ENCODE data around the gene CCDC150. TPM values are rescaled to one million over a fixed set of nuclear protein-coding genes. Genes with fewer than 3 reads are reported as not detected.

Gene CCDC150
- total RNA-seq, 1 experiment from 2014 or later: 38.0 TPM

GRCh38 chr2:196745711-196746110, 106.2 kb downstream of the CCDC150 start:
- intact Hi-C loops (cut with micrococcal nuclease; ENCODE audit: unreplicated experiment): no loop called here
- DNase-seq (ENCODE audit: low spot score): no peak
- BruUV-seq (replicated peaks): no TSS peak
- ChIA-PET CTCF (no interaction called here), POLR2A (ENCODE audit: low non-redundant PET) (no interaction called here)
- no peak overlapping the region for H3K4me3 ChIP-seq (ENCODE audit: low read depth, low read length, poor library complexity, severe bottlenecking)
- H3K4me1 ChIP-seq (ENCODE audit: insufficient read depth, low read length, poor library complexity, severe bottlenecking): peaks cover 7% of the 10 kb centered on the region
- TF ChIP-seq EZH2 (IDR thresholded peaks at IDR 0.05; ENCODE audit: borderline replicate concordance, low read depth, low read length, poor library complexity, severe bottlenecking) (no peak), CTCF (conservative IDR thresholded peaks at IDR 0.05; ENCODE audit: low read depth, low read length) (no peak)
- H3K9me3 ChIP-seq (ENCODE audit: low read depth, low read length, poor library complexity, severe bottlenecking): no peaks in the 10 kb centered on the region
- H3K36me3 ChIP-seq (ENCODE audit: insufficient read depth, low read length, poor library complexity, severe bottlenecking): no peaks in the 10 kb centered on the region
- no peak overlapping the region for H3K27ac ChIP-seq (ENCODE audit: low read depth, low read length, poor library complexity, severe bottlenecking)
- H3K27me3 ChIP-seq (replicated peaks; ENCODE audit: insufficient read depth, low read depth, low read length, poor library complexity): no peaks in the 10 kb centered on the region

DNA sequence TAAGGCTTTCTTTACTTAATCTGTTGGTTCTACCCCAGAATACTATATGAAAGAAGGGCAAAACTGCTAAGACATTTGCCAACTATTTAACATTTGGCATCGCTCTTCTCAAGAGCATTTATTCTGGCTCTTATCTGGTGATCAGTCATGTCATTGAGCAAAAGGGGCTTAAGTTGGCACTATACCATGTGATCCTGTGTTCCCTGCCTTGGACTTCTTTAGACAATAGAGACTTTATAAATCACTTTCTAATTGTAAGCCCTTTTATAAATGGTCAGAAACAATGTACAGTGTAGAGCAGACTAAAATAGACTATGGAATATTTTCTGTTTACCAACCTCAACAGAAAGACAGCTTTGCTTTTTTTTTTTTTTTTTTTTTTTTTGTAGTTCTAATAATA, 107.9 kb downstream of the CCDC150 start:
- Histone ChIP-seq H3K4me1 (ENCODE audit: insufficient read depth, low read length, poor library complexity, severe bottlenecking) (peaks cover 10% of the 10 kb centered on the region), H3K9me3 (ENCODE audit: low read depth, low read length, poor library complexity, severe bottlenecking) (no peaks in the 10 kb centered on the region), H3K36me3 (ENCODE audit: insufficient read depth, low read length, poor library complexity, severe bottlenecking) (no peaks in the 10 kb centered on the region), H3K27ac (ENCODE audit: low read depth, low read length, poor library complexity, severe bottlenecking) (no peak overlapping the region), H3K27me3 (replicated peaks; ENCODE audit: insufficient read depth, low read depth, low read length, poor library complexity) (no peaks in the 10 kb centered on the region), H3K4me3 (ENCODE audit: low read depth, low read length, poor library complexity, severe bottlenecking) (no peak overlapping the region)
- intact Hi-C loops (cut with micrococcal nuclease; ENCODE audit: unreplicated experiment): no loop called here
- DNase-seq (ENCODE audit: low spot score): no peak
- ChIA-PET POLR2A (ENCODE audit: low non-redundant PET) (no interaction called here), CTCF (no interaction called here)
- TF ChIP-seq EZH2 (IDR thresholded peaks at IDR 0.05; ENCODE audit: borderline replicate concordance, low read depth, low read length, poor library complexity, severe bottlenecking) (no peak), CTCF (conservative IDR thresholded peaks at IDR 0.05; ENCODE audit: low read depth, low read length) (no peak)
- no TSS peak for BruUV-seq (replicated peaks)

DNA sequence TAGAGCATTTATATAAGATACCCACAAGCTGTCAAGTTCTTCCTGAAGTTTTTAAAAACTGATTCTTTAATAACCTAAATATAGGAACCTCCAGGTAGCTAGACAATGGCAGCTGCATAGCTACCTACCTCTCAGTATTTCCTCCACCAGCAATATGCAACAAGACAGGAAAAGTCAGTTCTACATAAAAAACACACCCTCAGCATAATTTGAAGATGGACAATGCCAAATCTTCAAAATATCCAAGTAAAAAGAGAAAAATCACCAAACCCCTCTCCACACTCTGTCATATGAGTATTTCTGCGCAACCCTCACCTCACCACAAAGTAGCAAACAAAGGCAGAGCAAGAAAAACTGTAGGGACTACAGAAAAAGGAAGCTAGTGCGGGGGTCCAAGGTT, 108.6 kb downstream of the CCDC150 start:
- TF ChIP-seq CTCF (conservative IDR thresholded peaks at IDR 0.05; ENCODE audit: low read depth, low read length) (no peak), EZH2 (IDR thresholded peaks at IDR 0.05; ENCODE audit: borderline replicate concordance, low read depth, low read length, poor library complexity, severe bottlenecking) (no peak)
- no peak overlapping the region for H3K27ac ChIP-seq (ENCODE audit: low read depth, low read length, poor library complexity, severe bottlenecking)
- H3K27me3 ChIP-seq (replicated peaks; ENCODE audit: insufficient read depth, low read depth, low read length, poor library complexity): no peaks in the 10 kb centered on the region
- CTCF ChIA-PET: no interaction called here
- no peaks in the 10 kb centered on the region for H3K9me3 ChIP-seq (ENCODE audit: low read depth, low read length, poor library complexity, severe bottlenecking)
- intact Hi-C loops (cut with micrococcal nuclease; ENCODE audit: unreplicated experiment): no loop called here
- H3K4me3 ChIP-seq (ENCODE audit: low read depth, low read length, poor library complexity, severe bottlenecking): no peak overlapping the region
- no TSS peak for BruUV-seq (replicated peaks)
- peaks cover 10% of the 10 kb centered on the region for H3K4me1 ChIP-seq (ENCODE audit: insufficient read depth, low read length, poor library complexity, severe bottlenecking)
- DNase-seq (ENCODE audit: low spot score): no peak
- H3K36me3 ChIP-seq (ENCODE audit: insufficient read depth, low read length, poor library complexity, severe bottlenecking): no peaks in the 10 kb centered on the region
- POLR2A ChIA-PET (ENCODE audit: low non-redundant PET): no interaction called here
